ENCODE data around the gene SPATA12. TPM values are rescaled to one million over a fixed set of nuclear protein-coding genes. Genes with fewer than 3 reads are reported as not detected.

SPATA12 gene
- polyA plus RNA-seq, 4 donors, result 0.22 TPM; not detected in 3

- Histone ChIP-seq H3K27me3 (ENCODE audit: control insufficient read depth in 3 of 3, insufficient read depth in 3 of 3, low read length in 3 of 3) (no peaks in the 10 kb centered on the region), H3K27ac (ENCODE audit: low read depth in 1 of 3, low read length in 2 of 3) (no peak overlapping the region), H3K4me3 (ENCODE audit: low read depth in 1 of 3, low read length in 3 of 3) (no peak overlapping the region), H3K9me3 (ENCODE audit: control insufficient read depth in 2 of 2, insufficient read depth in 1 of 2, low read depth in 1 of 2, low read length in 1 of 2) (no peaks in the 10 kb centered on the region), H3K4me1 (ENCODE audit: control insufficient read depth in 3 of 3, insufficient read depth in 2 of 3, low read depth in 1 of 3, low read length in 2 of 3) (peaks cover 0 to 3% (median 0%) of the 10 kb centered on the region in 3 donors), H3K36me3 (ENCODE audit: control insufficient read depth in 3 of 3, insufficient read depth in 2 of 3, low read depth in 1 of 3, low read length in 3 of 3) (no peaks in the 10 kb centered on the region)
- DNase-seq, result no peak
- 93 to 99% (median 94%) methylated on average over 3 of the region's 3 CpGs for WGBS, 3 donors
- FAIRE-seq, result no peak
Measured at GRCh38 chr3:57061556-57061955, 1.1 kb downstream of the SPATA12 start.

- Histone ChIP-seq H3K4me1 (ENCODE audit: control insufficient read depth in 3 of 3, insufficient read depth in 2 of 3, low read depth in 1 of 3, low read length in 2 of 3) (peaks cover 0 to 3% (median 0%) of the 10 kb centered on the region in 3 donors), H3K27ac (ENCODE audit: low read depth in 1 of 3, low read length in 2 of 3) (peak overlapping the region in 1 of 3 donors; percentile 33)
- WGBS, 3 donors, result 53 to 71% (median 62%) methylated on average over 9 of the region's 9 CpGs
Measured at GRCh38 chr3:57062101-57062631, 1.7 kb downstream of the SPATA12 start.

GRCh38 chr3:57063032-57063431 is 2.6 kb downstream of the SPATA12 start:
- FAIRE-seq (no peak), DNase-seq (no peak)
- peaks cover 0 to 3% (median 0%) of the 10 kb centered on the region in 3 donors for H3K4me1 ChIP-seq (ENCODE audit: control insufficient read depth in 3 of 3, insufficient read depth in 2 of 3, low read depth in 1 of 3, low read length in 2 of 3)
- no peak overlapping the region for H3K27ac ChIP-seq (ENCODE audit: low read depth in 1 of 3, low read length in 2 of 3)
- H3K36me3 ChIP-seq (ENCODE audit: control insufficient read depth in 3 of 3, insufficient read depth in 2 of 3, low read depth in 1 of 3, low read length in 3 of 3), result no peaks in the 10 kb centered on the region
- WGBS, 3 donors, result 87 to 93% (median 87%) methylated on average over 5 of the region's 5 CpGs
- H3K4me3 ChIP-seq (ENCODE audit: low read depth in 1 of 3, low read length in 3 of 3), result no peak overlapping the region
- H3K27me3 ChIP-seq (ENCODE audit: control insufficient read depth in 3 of 3, insufficient read depth in 3 of 3, low read length in 3 of 3), result no peaks in the 10 kb centered on the region
- H3K9me3 ChIP-seq (ENCODE audit: control insufficient read depth in 2 of 2, insufficient read depth in 1 of 2, low read depth in 1 of 2, low read length in 1 of 2), result no peaks in the 10 kb centered on the region

More at GRCh38 chr3:57062101-57062631, 1.7 kb downstream of the SPATA12 start:
- DNase-seq, result no peak
- H3K4me3 ChIP-seq (ENCODE audit: low read depth in 1 of 3, low read length in 3 of 3), result no peak overlapping the region
- H3K36me3 ChIP-seq (ENCODE audit: control insufficient read depth in 3 of 3, insufficient read depth in 2 of 3, low read depth in 1 of 3, low read length in 3 of 3), result no peaks in the 10 kb centered on the region
- no peaks in the 10 kb centered on the region for H3K27me3 ChIP-seq (ENCODE audit: control insufficient read depth in 3 of 3, insufficient read depth in 3 of 3, low read length in 3 of 3)
- FAIRE-seq, result no peak
- no peaks in the 10 kb centered on the region for H3K9me3 ChIP-seq (ENCODE audit: control insufficient read depth in 2 of 2, insufficient read depth in 1 of 2, low read depth in 1 of 2, low read length in 1 of 2)

GRCh38 chr3:57064001-57064400 is 3.5 kb downstream of the SPATA12 start:
- no peak overlapping the region for H3K27ac ChIP-seq (ENCODE audit: low read depth in 1 of 3, low read length in 2 of 3)
- H3K27me3 ChIP-seq (ENCODE audit: control insufficient read depth in 3 of 3, insufficient read depth in 3 of 3, low read length in 3 of 3), result no peaks in the 10 kb centered on the region
- peaks cover 0 to 6% (median 0%) of the 10 kb centered on the region in 3 donors for H3K4me1 ChIP-seq (ENCODE audit: control insufficient read depth in 3 of 3, insufficient read depth in 2 of 3, low read depth in 1 of 3, low read length in 2 of 3)
- no peak overlapping the region for H3K4me3 ChIP-seq (ENCODE audit: low read depth in 1 of 3, low read length in 3 of 3)
- H3K36me3 ChIP-seq (ENCODE audit: control insufficient read depth in 3 of 3, insufficient read depth in 2 of 3, low read depth in 1 of 3, low read length in 3 of 3), result no peaks in the 10 kb centered on the region
- no peaks in the 10 kb centered on the region for H3K9me3 ChIP-seq (ENCODE audit: control insufficient read depth in 2 of 2, insufficient read depth in 1 of 2, low read depth in 1 of 2, low read length in 1 of 2)
- no peak for DNase-seq
- 85% methylated on average over 6 of the region's 6 CpGs for WGBS, 3 donors
- no peak for FAIRE-seq

GRCh38 chr3:57064572-57064971 is 4.1 kb downstream of the SPATA12 start:
- 90 to 94% (median 93%) methylated on average over 2 of the region's 2 CpGs for WGBS, 3 donors
- peaks cover 0 to 6% (median 0%) of the 10 kb centered on the region in 3 donors for H3K4me1 ChIP-seq (ENCODE audit: control insufficient read depth in 3 of 3, insufficient read depth in 2 of 3, low read depth in 1 of 3, low read length in 2 of 3)
- no peak overlapping the region for H3K27ac ChIP-seq (ENCODE audit: low read depth in 1 of 3, low read length in 2 of 3)
- H3K9me3 ChIP-seq (ENCODE audit: control insufficient read depth in 2 of 2, insufficient read depth in 1 of 2, low read depth in 1 of 2, low read length in 1 of 2), result no peaks in the 10 kb centered on the region
- no peaks in the 10 kb centered on the region for H3K27me3 ChIP-seq (ENCODE audit: control insufficient read depth in 3 of 3, insufficient read depth in 3 of 3, low read length in 3 of 3)
- DNase-seq (no peak), FAIRE-seq (no peak)
- no peaks in the 10 kb centered on the region for H3K36me3 ChIP-seq (ENCODE audit: control insufficient read depth in 3 of 3, insufficient read depth in 2 of 3, low read depth in 1 of 3, low read length in 3 of 3)
- no peak overlapping the region for H3K4me3 ChIP-seq (ENCODE audit: low read depth in 1 of 3, low read length in 3 of 3)

GRCh38 chr3:57065588-57065987 is 5.1 kb downstream of the SPATA12 start:
- Histone ChIP-seq H3K27ac (ENCODE audit: low read depth in 1 of 3, low read length in 2 of 3) (no peak overlapping the region), H3K4me1 (ENCODE audit: control insufficient read depth in 3 of 3, insufficient read depth in 2 of 3, low read depth in 1 of 3, low read length in 2 of 3) (peaks cover 0 to 6% (median 0%) of the 10 kb centered on the region in 3 donors), H3K4me3 (ENCODE audit: low read depth in 1 of 3, low read length in 3 of 3) (no peak overlapping the region), H3K9me3 (ENCODE audit: control insufficient read depth in 2 of 2, insufficient read depth in 1 of 2, low read depth in 1 of 2, low read length in 1 of 2) (no peaks in the 10 kb centered on the region), H3K36me3 (ENCODE audit: control insufficient read depth in 3 of 3, insufficient read depth in 2 of 3, low read depth in 1 of 3, low read length in 3 of 3) (no peaks in the 10 kb centered on the region), H3K27me3 (ENCODE audit: control insufficient read depth in 3 of 3, insufficient read depth in 3 of 3, low read length in 3 of 3) (no peaks in the 10 kb centered on the region)
- FAIRE-seq (no peak), DNase-seq (no peak)
- 94 to 96% (median 95%) methylated on average over 3 of the region's 3 CpGs for WGBS, 3 donors

- no peak for FAIRE-seq
- Histone ChIP-seq H3K36me3 (ENCODE audit: control insufficient read depth in 3 of 3, insufficient read depth in 2 of 3, low read depth in 1 of 3, low read length in 3 of 3) (no peaks in the 10 kb centered on the region), H3K27me3 (ENCODE audit: control insufficient read depth in 3 of 3, insufficient read depth in 3 of 3, low read length in 3 of 3) (no peaks in the 10 kb centered on the region), H3K9me3 (ENCODE audit: control insufficient read depth in 2 of 2, insufficient read depth in 1 of 2, low read depth in 1 of 2, low read length in 1 of 2) (no peaks in the 10 kb centered on the region), H3K4me3 (ENCODE audit: low read depth in 1 of 3, low read length in 3 of 3) (no peak overlapping the region), H3K27ac (ENCODE audit: low read depth in 1 of 3, low read length in 2 of 3) (no peak overlapping the region), H3K4me1 (ENCODE audit: control insufficient read depth in 3 of 3, insufficient read depth in 2 of 3, low read depth in 1 of 3, low read length in 2 of 3) (peaks cover 0 to 6% (median 0%) of the 10 kb centered on the region in 3 donors)
- WGBS, 3 donors, result 93 to 98% (median 96%) methylated on average over 6 of the region's 6 CpGs
- no peak for DNase-seq
Measured at GRCh38 chr3:57066471-57066870, 6.0 kb downstream of the SPATA12 start.

GRCh38 chr3:57068437-57069089 is 8.1 kb downstream of the SPATA12 start:
- H3K36me3 ChIP-seq (ENCODE audit: control insufficient read depth in 3 of 3, insufficient read depth in 2 of 3, low read depth in 1 of 3, low read length in 3 of 3), result no peaks in the 10 kb centered on the region
- H3K4me1 ChIP-seq (ENCODE audit: control insufficient read depth in 3 of 3, insufficient read depth in 2 of 3, low read depth in 1 of 3, low read length in 2 of 3), result peaks cover 0 to 3% (median 0%) of the 10 kb centered on the region in 3 donors
- FAIRE-seq (no peak), DNase-seq (peak in 1 of 2 donors; percentile 1)
- H3K4me3 ChIP-seq (ENCODE audit: low read depth in 1 of 3, low read length in 3 of 3), result no peak overlapping the region
- no peaks in the 10 kb centered on the region for H3K27me3 ChIP-seq (ENCODE audit: control insufficient read depth in 3 of 3, insufficient read depth in 3 of 3, low read length in 3 of 3)
- 53 to 76% (median 73%) methylated on average over 11 of the region's 11 CpGs for WGBS, 3 donors
- H3K27ac ChIP-seq (ENCODE audit: low read depth in 1 of 3, low read length in 2 of 3), result peak overlapping the region in 1 of 3 donors; percentile 4
- H3K9me3 ChIP-seq (ENCODE audit: control insufficient read depth in 2 of 2, insufficient read depth in 1 of 2, low read depth in 1 of 2, low read length in 1 of 2), result no peaks in the 10 kb centered on the region
